ENCODE measurements around the gene TBC1D22A. TPM values are rescaled to one million over a fixed set of nuclear protein-coding genes. Genes with fewer than 3 reads are reported as not detected.

The TBC1D22A gene
- total and polyA plus RNA-seq, 9 of the 15 experiments (the other 6 are each of a cell fraction or from before 2014, with no cell fraction given) = 0.20 to 11.5 (median 5.2) TPM

- TF ChIP-seq KLF10 (CRISPR knock-in tag; IDR thresholded peaks at IDR 0.05) (no peak), HMGN3 (IDR thresholded peaks at IDR 0.05; ENCODE audit: borderline replicate concordance, extremely low read depth, insufficient read length, low read depth, low read length) (peak; percentile 39), NR0B1 (IDR thresholded peaks at IDR 0.05; ENCODE audit: partially characterized antibody) (no peak), SMARCE1 (IDR thresholded peaks at IDR 0.05) (peak; percentile 97), HINFP (tag; conservative IDR thresholded peaks at IDR 0.05; ENCODE audit: low read depth) (0 out of 2 replicates have a peak, but pooled peaks have one; percentile 31), ZBED1 (IDR thresholded peaks at IDR 0.05) (no peak), CCAR2 (IDR thresholded peaks at IDR 0.05; ENCODE audit: low read depth, low read length) (no peak), TCFL5 (CRISPR knock-in tag; conservative IDR thresholded peaks at IDR 0.05) (no peak), NONO (IDR thresholded peaks at IDR 0.05; ENCODE audit: low read depth in 2 of 2, low read length in 1 of 2) (no peak), HMBOX1 (IDR thresholded peaks at IDR 0.05) (peak; percentile 87), RB1 (IDR thresholded peaks at IDR 0.05; ENCODE audit: low read depth) (no peak), ZNF589 (CRISPR knock-in tag; IDR thresholded peaks at IDR 0.05; ENCODE audit: low read depth) (no peak; the same call in 1 of the 2 replicates), TBP (optimal IDR thresholded peaks at IDR 0.05; ENCODE audit: low read depth, low read length) (peak; percentile 29), CREBBP (IDR thresholded peaks at IDR 0.05; ENCODE audit: low read depth, low read length) (no peak), ZNF583 (CRISPR knock-in tag; IDR thresholded peaks at IDR 0.05) (no peak), ZNF280A (IDR thresholded peaks at IDR 0.05; ENCODE audit: low read depth, partially characterized antibody) (no peak), HDAC6 (IDR thresholded peaks at IDR 0.05; ENCODE audit: low read depth, low read length) (no peak), HNRNPK (IDR thresholded peaks at IDR 0.05; ENCODE audit: low read depth, low read length, poor library complexity, severe bottlenecking) (no peak), ZNF282 (CRISPR knock-in tag; IDR thresholded peaks at IDR 0.05) (no peak), TCF3 (CRISPR knock-in tag; IDR thresholded peaks at IDR 0.05) (peak; percentile 90), SMAD4 (CRISPR knock-in tag; conservative IDR thresholded peaks at IDR 0.05) (peak; percentile 37; the same call in 1 of the 2 replicates), POLR2AphosphoS5 (IDR thresholded peaks at IDR 0.05; ENCODE audit: control insufficient read depth, insufficient read depth, low read depth, low read length) (peak; percentile 60; the same call in 1 of the 2 replicates), KLF6 (CRISPR knock-in tag; IDR thresholded peaks at IDR 0.05; ENCODE audit: borderline replicate concordance) (no peak)
Measured at GRCh38 chr22:46934746-46935491, 172.5 kb downstream of the TBC1D22A start (continued).

All from K562 (cell line).